HCT116 (cell line): ENCODE measurements around the gene RASGEF1B. TPM values are rescaled to one million over a fixed set of nuclear protein-coding genes. Genes with fewer than 3 reads are reported as not detected.

Experiments used
- ATAC-seq: fragments of 200-7000 bp; cut with Tn5 transposase; 2 replicates; pipeline ENCODE4 v1.9.1; 2020; ENCODE audit warnings: mild to moderate bottlenecking, moderate library complexity
- BruUV-seq: library from RNA; stranded (reverse); fragments of 400-500 nt; replicated peaks from 2 replicates; lab custom pipeline; 2021; lab: Mats Ljungman, UMichigan
- CTCF ChIA-PET: fragments of 300-600 bp; sonication (Branson Sonifier 250); formaldehyde crosslinking; loops from one replicate; lab custom pipeline; 2021; ENCODE audit warnings: antibody characterized with exemption; lab: Charles Lee
- POLR2A ChIA-PET: fragments of 300-600, 350-600 bp; sonication (Branson Sonifier 250); formaldehyde crosslinking; loops from one replicate; lab custom pipeline; 2021; ENCODE audit warnings: antibody characterized with exemption; lab: Charles Lee
- RAD21 ChIA-PET, 2 experiments: fragments of 300-600 bp; sonication (Branson Sonifier 250); formaldehyde crosslinking; loops; one replicate each; lab custom pipeline; 2023; ENCODE audit warnings: low total read pairs in 2 of 2; ENCODE audit not compliant: uncharacterized antibody in 2 of 2, unreplicated experiment in 2 of 2, low non-redundant PET in 1 of 2; lab: Charles Lee
- DNase-seq: peaks from one replicate; pipeline ENCODE4 v3.0.0-alpha.2; 2010; ENCODE audit warnings: low read depth, low spot score
- H2AFZ ChIP-seq: fragments of 200-600 bp; shearing (Covaris generic), sonication (generic); 2 replicates; pipeline ENCODE4 v1.6.1; 2017; ENCODE audit warnings: low read depth, mixed run types, mixed read lengths, antibody characterized with exemption, low read length; ENCODE audit not compliant: poor library complexity, severe bottlenecking
- H3K27ac ChIP-seq: 2 replicates; pipeline ENCODE4 v1.5.1; 2012; ENCODE audit warnings: low read depth, low read length
- H3K27me3 ChIP-seq: fragments of 200-600 bp; sonication (generic); 2 replicates; pipeline ENCODE4 v1.6.1; 2016; ENCODE audit warnings: mixed run types, low read length, mixed read lengths; ENCODE audit not compliant: insufficient read depth
- H3K36me3 ChIP-seq, 2 experiments: fragments of 200-500 bp in 1 of 2; fragments of 200-600 bp in 1 of 2; sonication (Bioruptor generic) in 1 of 2; sonication (generic) in 1 of 2; 2 replicates each; pipeline versions ENCODE4 v1.5.1 to v1.6.1; 2014 to 2016; ENCODE audit warnings: low read length in 2 of 2, inconsistent platforms in 1 of 2, mixed read lengths in 1 of 2, mixed run types in 1 of 2; ENCODE audit not compliant: insufficient read depth in 2 of 2, control insufficient read depth in 1 of 2
- H3K4me1 ChIP-seq, 2 experiments: fragments of 200-600 bp in 1 of 2; sonication (generic) in 1 of 2; 2 replicates each; pipeline versions ENCODE4 v1.5.1 to v1.6.1; 2012 to 2017; ENCODE audit warnings: low read length in 2 of 2, inconsistent platforms in 1 of 2, mild to moderate bottlenecking in 1 of 2, mixed read lengths in 1 of 2, mixed run types in 1 of 2, moderate library complexity in 1 of 2; ENCODE audit not compliant: insufficient read depth in 2 of 2, control insufficient read depth in 1 of 2
- H3K4me2 ChIP-seq: fragments of 200-600 bp; sonication (generic); 2 replicates; pipeline ENCODE4 v1.6.1; 2017; ENCODE audit warnings: mixed run types, low read length, mixed read lengths
- H3K4me3 ChIP-seq, 2 experiments: fragments of 200-600 bp in 1 of 2; sonication (generic) in 1 of 2; replicated peaks in 1 of 2; 2 replicates each; pipeline ENCODE4 v1.5.1; 2011 to 2016; ENCODE audit warnings: low read length in 2 of 2, control low read depth in 1 of 2, low read depth in 1 of 2, mild to moderate bottlenecking in 1 of 2, mixed read lengths in 1 of 2, mixed run types in 1 of 2
- H3K79me2 ChIP-seq: fragments of 200-600 bp; sonication (generic); 2 replicates; pipeline ENCODE4 v1.6.1; 2017; ENCODE audit warnings: mild to moderate bottlenecking, mixed run types, low read length, moderate library complexity, mixed read lengths; ENCODE audit not compliant: insufficient read depth
- H3K9ac ChIP-seq: fragments of 200-600 bp; sonication (generic); 2 replicates; pipeline ENCODE4 v1.6.1; 2016; ENCODE audit warnings: low read length, mixed read lengths
- H3K9me2 ChIP-seq: fragments of 200-600 bp; sonication (generic), shearing (Covaris generic); 2 replicates; pipeline ENCODE4 v1.6.1; 2017; ENCODE audit warnings: mixed run types, mild to moderate bottlenecking, moderate library complexity; ENCODE audit not compliant: insufficient read depth
- H3K9me3 ChIP-seq, 2 experiments: fragments of 200-500 bp in 1 of 2; fragments of 200-600 bp in 1 of 2; sonication (Bioruptor generic) in 1 of 2; sonication (generic) in 1 of 2; 2 replicates each; pipeline ENCODE4 v1.6.1; 2014 to 2017; ENCODE audit warnings: low read length in 2 of 2, mixed read lengths in 2 of 2, inconsistent platforms in 1 of 2, low read depth in 1 of 2, mild to moderate bottlenecking in 1 of 2, mixed run types in 1 of 2, moderate library complexity in 1 of 2; ENCODE audit not compliant: control insufficient read depth in 1 of 2, insufficient read depth in 1 of 2
- H4K20me1 ChIP-seq: fragments of 200-600 bp; sonication (generic), shearing (Covaris generic); 2 replicates; pipeline ENCODE4 v1.6.1; 2017; ENCODE audit warnings: mixed run types, mild to moderate bottlenecking, moderate library complexity; ENCODE audit not compliant: insufficient read depth
- ATF3 ChIP-seq: IDR thresholded peaks from 2 replicates; pipeline ENCODE4 v1.6.1; 2012
- CBX3 ChIP-seq: IDR thresholded peaks from 2 replicates; pipeline ENCODE4 v1.6.1; 2012; ENCODE audit warnings: low read depth
- CEBPB ChIP-seq: IDR thresholded peaks from 2 replicates; pipeline ENCODE4 v1.6.1; 2012; ENCODE audit warnings: low read depth
- CTCF ChIP-seq, 3 experiments: fragments of 200-600 bp in 1 of 3; sonication (generic) in 1 of 3; IDR thresholded peaks in 2 of 3; conservative IDR thresholded peaks in 1 of 3; 2 replicates each; pipeline ENCODE4 v1.5.1; 2012 to 2017; ENCODE audit warnings: low read depth in 2 of 3, low read length in 2 of 3, antibody characterized with exemption in 1 of 3, borderline replicate concordance in 1 of 3, control low read depth in 1 of 3, mild to moderate bottlenecking in 1 of 3, mixed read lengths in 1 of 3, mixed run types in 1 of 3, moderate library complexity in 1 of 3; ENCODE audit not compliant: insufficient read depth in 1 of 3
- EGR1 ChIP-seq: IDR thresholded peaks from 2 replicates; pipeline ENCODE4 v1.6.1; 2012; ENCODE audit warnings: low read depth
- EZH2 ChIP-seq: fragments of 200-600 bp; sonication (generic); IDR thresholded peaks from 2 replicates; pipeline ENCODE4 v1.6.1; 2017; ENCODE audit warnings: antibody characterized with exemption, mixed run types
- EZH2phosphoT487 ChIP-seq: fragments of 200-600 bp; IDR thresholded peaks from 2 replicates; pipeline ENCODE4 v1.6.1; 2018; ENCODE audit warnings: antibody characterized with exemption, borderline replicate concordance
- JUND ChIP-seq: IDR thresholded peaks from 2 replicates; pipeline ENCODE4 v1.6.1; 2012
- MAX ChIP-seq: IDR thresholded peaks from 2 replicates; pipeline ENCODE4 v1.6.1; 2012
- POLR2A ChIP-seq: IDR thresholded peaks from 2 replicates; pipeline ENCODE4 v1.7.0; 2011; ENCODE audit warnings: borderline replicate concordance; ENCODE audit not compliant: insufficient read depth, insufficient read length; ENCODE audit errors: extremely low read depth
- RAD21 ChIP-seq: IDR thresholded peaks from 2 replicates; pipeline ENCODE4 v1.6.1; 2012; ENCODE audit warnings: low read depth, mild to moderate bottlenecking
- REST ChIP-seq: IDR thresholded peaks from 2 replicates; pipeline ENCODE4 v1.6.1; 2012; ENCODE audit warnings: low read depth
- SIN3A ChIP-seq: IDR thresholded peaks from 2 replicates; pipeline ENCODE4 v1.6.1; 2012; ENCODE audit warnings: low read depth
- TCF7L2 ChIP-seq: IDR thresholded peaks from 2 replicates; pipeline ENCODE4 v1.7.0; 2011; ENCODE audit warnings: borderline replicate concordance, inconsistent platforms; ENCODE audit not compliant: insufficient read depth, insufficient read length; ENCODE audit errors: extremely low read depth
- YY1 ChIP-seq: IDR thresholded peaks from 2 replicates; pipeline ENCODE4 v1.6.1; 2011; ENCODE audit warnings: low read length, low read depth, moderate library complexity, mild to moderate bottlenecking; ENCODE audit not compliant: insufficient replicate concordance; ENCODE audit errors: extremely low read depth
- ZBTB33 ChIP-seq: IDR thresholded peaks from 2 replicates; pipeline ENCODE4 v1.6.1; 2011; ENCODE audit warnings: mild to moderate bottlenecking, low read length, moderate library complexity; ENCODE audit not compliant: insufficient replicate concordance; ENCODE audit errors: extremely low read depth
- ZFX ChIP-seq: fragments of 450-650 bp; IDR thresholded peaks from 2 replicates; pipeline ENCODE4 v1.6.1; 2017
- ZNF274 ChIP-seq: fragments of 200-500 bp; sonication (Bioruptor generic); IDR thresholded peaks from 2 replicates; pipeline ENCODE4 v1.6.1; 2014; ENCODE audit warnings: mild to moderate bottlenecking, low read depth, low read length, inconsistent platforms
- intact Hi-C: fragments of 100-400 bp; cut with micrococcal nuclease; formaldehyde crosslinking; loops from 2 replicates; pipeline ENCODE4 v1.10.0; 2022
- total RNA-seq: library from RNA; stranded (reverse); gene quantifications from one replicate; pipeline ENCODE4 v1.2.1, GENCODE V29; 2021; ENCODE audit not compliant: unreplicated experiment

RASGEF1B gene
- total RNA-seq, 1 experiment from 2014 or later, result 0.25 TPM

- Histone ChIP-seq H3K79me2 (no peaks in the 10 kb centered on the region), H3K4me2 (no peak overlapping the region), H3K9me2 (no peaks in the 10 kb centered on the region), H3K36me3 (no peaks in the 10 kb centered on the region), H3K27ac (no peak overlapping the region), H3K4me3 (no peak overlapping the region), H3K4me1 (no peaks in the 10 kb centered on the region), H3K9ac (no peak overlapping the region), H4K20me1 (no peaks in the 10 kb centered on the region; the same call in 1 of the 2 replicates), H3K27me3 (peaks cover 42% of the 10 kb centered on the region), H2AFZ (no peak overlapping the region), H3K9me3 (no peaks in the 10 kb centered on the region)
- DNase-seq (no peak), ATAC-seq (no peak)
- ChIA-PET CTCF (interaction anchor here (1.7 to 2.9 kb wide), 2 partner anchors 378 to 454 kb away, joined by 6 to 31 read pairs; no protein-coding TSS in a partner anchor), RAD21 (interaction anchor here in 1 of 2 experiments (0.6 kb wide), 1 partner anchor 386 kb away, joined by 13 read pairs; no protein-coding TSS in a partner anchor), POLR2A (no interaction called here)
- intact Hi-C loops, result loop anchor here (2.0 to 10.0 kb wide), 3 partner anchors 453 to 889 kb away; no protein-coding TSS in a partner anchor
- no TSS peak for BruUV-seq
- TF ChIP-seq ZBTB33 (no peak), YY1 (no peak), EGR1 (no peak), RAD21 (no peak), TCF7L2 (no peak), SIN3A (no peak), ZFX (no peak), CBX3 (no peak), EZH2 (no peak), ZNF274 (no peak), EZH2phosphoT487 (no peak), JUND (no peak), ATF3 (no peak), REST (no peak), POLR2A (no peak), CTCF (IDR thresholded peaks at IDR 0.05 in 2 of 3, conservative IDR thresholded peaks at IDR 0.05 in 1 of 3; ENCODE audit: borderline replicate concordance in 1 of 3, insufficient read depth in 1 of 3, low read depth in 2 of 3, low read length in 2 of 3) (no peak), CEBPB (no peak), MAX (no peak)
Measured at GRCh38 chr4:81465406-81466340, 6.0 kb downstream of the RASGEF1B start.
